SK-N-DZ (cell line): ENCODE measurements around the gene MAPK1.

Experiments used
- small RNA-seq, 2 experiments: library from RNA; depleted of rRNA; stranded (forward); fragments of <200 nt; gene quantifications; one replicate each; pipeline ENCODE3, GENCODE V24; 2014

Gene MAPK1

Small RNA genes lying within 50 kb of the gene (small RNA-seq; reads per million reads assigned to genes)
- gene RN7SL280P (0 to 0.09 reads per million in 2 experiments), gene RNA5SP493 (0 reads per million in 2 experiments)
